Measurements from ENCODE around the gene PORCN. TPM values are rescaled to one million over a fixed set of nuclear protein-coding genes. Genes with fewer than 3 reads are reported as not detected.
A peak's percentile ranks its signal among the peaks of the same experiment; 100 is the strongest.

Gene PORCN
- total and polyA plus RNA-seq, 2 of the 13 experiments (the other 11 are each of a cell fraction or from before 2014, with no cell fraction given) = 3.9 to 5.8 TPM

DNA sequence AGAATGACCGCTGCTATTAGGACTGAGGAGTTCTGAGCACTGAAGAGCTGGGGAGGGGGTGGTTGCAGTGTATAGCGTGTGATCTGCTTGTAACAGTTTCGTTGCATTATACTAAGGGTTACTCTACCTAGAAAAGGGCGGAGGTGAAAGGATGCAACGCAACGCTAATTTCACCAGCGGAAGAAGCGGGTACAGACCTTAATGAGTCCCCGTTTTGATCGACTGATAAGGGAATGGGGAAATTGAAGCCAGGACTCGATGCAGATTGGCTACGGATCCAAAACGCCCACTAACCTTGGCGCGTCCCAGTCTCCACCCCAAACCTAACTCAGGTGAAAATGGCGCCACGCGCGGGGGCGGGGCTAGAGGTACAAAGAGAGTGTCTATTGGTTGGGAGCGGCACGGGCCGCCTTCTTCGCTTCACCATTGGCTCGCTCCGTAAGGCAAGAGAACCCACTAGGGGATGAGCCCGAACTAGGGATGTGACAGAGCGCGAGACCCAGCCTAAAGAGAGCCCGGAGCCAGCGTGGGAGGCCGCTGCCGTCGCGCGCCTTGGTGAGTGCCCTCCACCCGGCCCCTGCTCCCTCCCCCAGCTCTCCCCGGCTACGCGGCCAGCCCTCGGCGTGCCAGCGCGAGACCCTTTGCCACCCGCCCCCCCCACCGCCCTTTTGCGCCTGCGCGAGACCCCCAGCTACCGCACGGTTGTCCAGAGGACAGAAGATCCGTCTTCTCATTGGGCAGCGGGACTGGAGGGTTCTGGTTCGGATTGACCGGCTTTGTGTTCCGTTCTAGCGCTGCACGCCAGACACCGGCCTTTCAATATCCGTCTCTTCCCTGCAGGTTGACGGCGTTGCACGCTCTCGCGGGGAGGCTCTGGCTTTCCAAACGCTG, 12.8 kb downstream of the PORCN start, which contains the start of gene EBP (continued):
- TF ChIP-seq POLR2AphosphoS5 (IDR thresholded peaks at IDR 0.05; ENCODE audit: low read depth, low read length) = peak; percentile 48
- no peak for TF ChIP-seq HNRNPUL1 (IDR thresholded peaks at IDR 0.05; ENCODE audit: low read depth, low read length)
- TF ChIP-seq NFRKB (IDR thresholded peaks at IDR 0.05) = no peak
- TF ChIP-seq ZC3H13 (CRISPR knock-in tag; IDR thresholded peaks at IDR 0.05) = no peak
- TF ChIP-seq TAF15 (IDR thresholded peaks at IDR 0.05; ENCODE audit: low read depth, low read length, poor library complexity, severe bottlenecking) = no peak
- TF ChIP-seq SMAD1 (CRISPR knock-in tag; IDR thresholded peaks at IDR 0.05; ENCODE audit: borderline replicate concordance, low read depth) = no peak
- TF ChIP-seq MTA3 (CRISPR knock-in tag; IDR thresholded peaks at IDR 0.05) = no peak
- TF ChIP-seq MYC (CRISPR knock-in tag; IDR thresholded peaks at IDR 0.05; ENCODE audit: borderline replicate concordance) = no peak
- TF ChIP-seq KLF16 (CRISPR knock-in tag; IDR thresholded peaks at IDR 0.05) = no peak
- TF ChIP-seq ZNF136 (CRISPR knock-in tag; IDR thresholded peaks at IDR 0.05; ENCODE audit: low read depth) = no peak
- TF ChIP-seq, protein P1, sequence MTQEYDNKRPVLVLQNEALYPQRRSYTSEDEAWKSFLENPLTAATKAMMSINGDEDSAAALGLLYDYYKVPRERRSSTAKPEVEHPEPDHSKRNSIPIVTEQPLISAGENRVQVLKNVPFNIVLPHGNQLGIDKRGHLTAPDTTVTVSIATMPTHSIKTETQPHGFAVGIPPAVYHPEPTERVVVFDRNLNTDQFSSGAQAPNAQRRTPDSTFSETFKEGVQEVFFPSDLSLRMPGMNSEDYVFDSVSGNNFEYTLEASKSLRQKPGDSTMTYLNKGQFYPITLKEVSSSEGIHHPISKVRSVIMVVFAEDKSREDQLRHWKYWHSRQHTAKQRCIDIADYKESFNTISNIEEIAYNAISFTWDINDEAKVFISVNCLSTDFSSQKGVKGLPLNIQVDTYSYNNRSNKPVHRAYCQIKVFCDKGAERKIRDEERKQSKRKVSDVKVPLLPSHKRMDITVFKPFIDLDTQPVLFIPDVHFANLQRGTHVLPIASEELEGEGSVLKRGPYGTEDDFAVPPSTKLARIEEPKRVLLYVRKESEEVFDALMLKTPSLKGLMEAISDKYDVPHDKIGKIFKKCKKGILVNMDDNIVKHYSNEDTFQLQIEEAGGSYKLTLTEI (CRISPR knock-in tag; conservative IDR thresholded peaks at IDR 0.05) = no peak
- TF ChIP-seq, protein P2, sequence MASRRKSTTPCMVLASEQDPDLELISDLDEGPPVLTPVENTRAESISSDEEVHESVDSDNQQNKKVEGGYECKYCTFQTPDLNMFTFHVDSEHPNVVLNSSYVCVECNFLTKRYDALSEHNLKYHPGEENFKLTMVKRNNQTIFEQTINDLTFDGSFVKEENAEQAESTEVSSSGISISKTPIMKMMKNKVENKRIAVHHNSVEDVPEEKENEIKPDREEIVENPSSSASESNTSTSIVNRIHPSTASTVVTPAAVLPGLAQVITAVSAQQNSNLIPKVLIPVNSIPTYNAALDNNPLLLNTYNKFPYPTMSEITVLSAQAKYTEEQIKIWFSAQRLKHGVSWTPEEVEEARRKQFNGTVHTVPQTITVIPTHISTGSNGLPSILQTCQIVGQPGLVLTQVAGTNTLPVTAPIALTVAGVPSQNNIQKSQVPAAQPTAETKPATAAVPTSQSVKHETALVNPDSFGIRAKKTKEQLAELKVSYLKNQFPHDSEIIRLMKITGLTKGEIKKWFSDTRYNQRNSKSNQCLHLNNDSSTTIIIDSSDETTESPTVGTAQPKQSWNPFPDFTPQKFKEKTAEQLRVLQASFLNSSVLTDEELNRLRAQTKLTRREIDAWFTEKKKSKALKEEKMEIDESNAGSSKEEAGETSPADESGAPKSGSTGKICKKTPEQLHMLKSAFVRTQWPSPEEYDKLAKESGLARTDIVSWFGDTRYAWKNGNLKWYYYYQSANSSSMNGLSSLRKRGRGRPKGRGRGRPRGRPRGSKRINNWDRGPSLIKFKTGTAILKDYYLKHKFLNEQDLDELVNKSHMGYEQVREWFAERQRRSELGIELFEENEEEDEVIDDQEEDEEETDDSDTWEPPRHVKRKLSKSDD (CRISPR knock-in tag; IDR thresholded peaks at IDR 0.05; ENCODE audit: low read depth) = no peak
- TF ChIP-seq ZNF546 (CRISPR knock-in tag; conservative IDR thresholded peaks at IDR 0.05) = no peak
- TF ChIP-seq, protein P3, sequence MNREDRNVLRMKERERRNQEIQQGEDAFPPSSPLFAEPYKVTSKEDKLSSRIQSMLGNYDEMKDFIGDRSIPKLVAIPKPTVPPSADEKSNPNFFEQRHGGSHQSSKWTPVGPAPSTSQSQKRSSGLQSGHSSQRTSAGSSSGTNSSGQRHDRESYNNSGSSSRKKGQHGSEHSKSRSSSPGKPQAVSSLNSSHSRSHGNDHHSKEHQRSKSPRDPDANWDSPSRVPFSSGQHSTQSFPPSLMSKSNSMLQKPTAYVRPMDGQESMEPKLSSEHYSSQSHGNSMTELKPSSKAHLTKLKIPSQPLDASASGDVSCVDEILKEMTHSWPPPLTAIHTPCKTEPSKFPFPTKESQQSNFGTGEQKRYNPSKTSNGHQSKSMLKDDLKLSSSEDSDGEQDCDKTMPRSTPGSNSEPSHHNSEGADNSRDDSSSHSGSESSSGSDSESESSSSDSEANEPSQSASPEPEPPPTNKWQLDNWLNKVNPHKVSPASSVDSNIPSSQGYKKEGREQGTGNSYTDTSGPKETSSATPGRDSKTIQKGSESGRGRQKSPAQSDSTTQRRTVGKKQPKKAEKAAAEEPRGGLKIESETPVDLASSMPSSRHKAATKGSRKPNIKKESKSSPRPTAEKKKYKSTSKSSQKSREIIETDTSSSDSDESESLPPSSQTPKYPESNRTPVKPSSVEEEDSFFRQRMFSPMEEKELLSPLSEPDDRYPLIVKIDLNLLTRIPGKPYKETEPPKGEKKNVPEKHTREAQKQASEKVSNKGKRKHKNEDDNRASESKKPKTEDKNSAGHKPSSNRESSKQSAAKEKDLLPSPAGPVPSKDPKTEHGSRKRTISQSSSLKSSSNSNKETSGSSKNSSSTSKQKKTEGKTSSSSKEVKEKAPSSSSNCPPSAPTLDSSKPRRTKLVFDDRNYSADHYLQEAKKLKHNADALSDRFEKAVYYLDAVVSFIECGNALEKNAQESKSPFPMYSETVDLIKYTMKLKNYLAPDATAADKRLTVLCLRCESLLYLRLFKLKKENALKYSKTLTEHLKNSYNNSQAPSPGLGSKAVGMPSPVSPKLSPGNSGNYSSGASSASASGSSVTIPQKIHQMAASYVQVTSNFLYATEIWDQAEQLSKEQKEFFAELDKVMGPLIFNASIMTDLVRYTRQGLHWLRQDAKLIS (CRISPR knock-in tag; IDR thresholded peaks at IDR 0.05) = no peak
- TF ChIP-seq FOXK2 (IDR thresholded peaks at IDR 0.05) = no peak
- TF ChIP-seq, protein P4, sequence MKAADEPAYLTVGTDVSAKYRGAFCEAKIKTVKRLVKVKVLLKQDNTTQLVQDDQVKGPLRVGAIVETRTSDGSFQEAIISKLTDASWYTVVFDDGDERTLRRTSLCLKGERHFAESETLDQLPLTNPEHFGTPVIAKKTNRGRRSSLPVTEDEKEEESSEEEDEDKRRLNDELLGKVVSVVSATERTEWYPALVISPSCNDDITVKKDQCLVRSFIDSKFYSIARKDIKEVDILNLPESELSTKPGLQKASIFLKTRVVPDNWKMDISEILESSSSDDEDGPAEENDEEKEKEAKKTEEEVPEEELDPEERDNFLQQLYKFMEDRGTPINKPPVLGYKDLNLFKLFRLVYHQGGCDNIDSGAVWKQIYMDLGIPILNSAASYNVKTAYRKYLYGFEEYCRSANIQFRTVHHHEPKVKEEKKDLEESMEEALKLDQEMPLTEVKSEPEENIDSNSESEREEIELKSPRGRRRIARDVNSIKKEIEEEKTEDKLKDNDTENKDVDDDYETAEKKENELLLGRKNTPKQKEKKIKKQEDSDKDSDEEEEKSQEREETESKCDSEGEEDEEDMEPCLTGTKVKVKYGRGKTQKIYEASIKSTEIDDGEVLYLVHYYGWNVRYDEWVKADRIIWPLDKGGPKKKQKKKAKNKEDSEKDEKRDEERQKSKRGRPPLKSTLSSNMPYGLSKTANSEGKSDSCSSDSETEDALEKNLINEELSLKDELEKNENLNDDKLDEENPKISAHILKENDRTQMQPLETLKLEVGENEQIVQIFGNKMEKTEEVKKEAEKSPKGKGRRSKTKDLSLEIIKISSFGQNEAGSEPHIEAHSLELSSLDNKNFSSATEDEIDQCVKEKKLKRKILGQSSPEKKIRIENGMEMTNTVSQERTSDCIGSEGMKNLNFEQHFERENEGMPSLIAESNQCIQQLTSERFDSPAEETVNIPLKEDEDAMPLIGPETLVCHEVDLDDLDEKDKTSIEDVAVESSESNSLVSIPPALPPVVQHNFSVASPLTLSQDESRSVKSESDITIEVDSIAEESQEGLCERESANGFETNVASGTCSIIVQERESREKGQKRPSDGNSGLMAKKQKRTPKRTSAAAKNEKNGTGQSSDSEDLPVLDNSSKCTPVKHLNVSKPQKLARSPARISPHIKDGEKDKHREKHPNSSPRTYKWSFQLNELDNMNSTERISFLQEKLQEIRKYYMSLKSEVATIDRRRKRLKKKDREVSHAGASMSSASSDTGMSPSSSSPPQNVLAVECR (CRISPR knock-in tag; IDR thresholded peaks at IDR 0.05; ENCODE audit: borderline replicate concordance) = peak; percentile 40; the same call in 1 of the 2 replicates

Measured in HepG2 (cell line).